Left forelimb (tissue), 1 donor: ENCODE measurements around the gene AOPEP.
"Not testable (repeated sequence)": the region's sequence is repeated elsewhere in the genome, so short reads cannot be mapped to it uniquely, and the experiment has no call there.

ENCODE experiments used
- DNase-seq: peaks from one replicate; pipeline ENCODE4 v3.0.0-alpha.2; 2018; ENCODE audit warnings: low spot score

AOPEP gene

DNA sequence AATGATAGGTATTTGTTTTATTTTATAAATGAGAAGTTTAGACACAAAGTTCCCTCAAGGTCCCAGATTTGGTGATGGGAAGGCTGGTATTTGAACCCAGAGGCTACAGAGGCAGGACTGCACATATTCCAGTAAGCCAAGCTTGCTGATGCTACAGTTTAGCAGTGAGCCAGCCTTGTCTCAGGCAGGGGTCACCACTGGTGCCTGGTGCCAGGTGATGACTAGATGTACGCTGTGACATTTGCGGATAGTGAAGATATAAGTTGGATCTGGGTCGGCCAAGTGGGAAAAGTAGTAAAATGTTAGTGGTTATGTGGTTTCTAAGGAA lies 143.9 kb downstream of the AOPEP start:
- DNase-seq = no peak

DNA sequence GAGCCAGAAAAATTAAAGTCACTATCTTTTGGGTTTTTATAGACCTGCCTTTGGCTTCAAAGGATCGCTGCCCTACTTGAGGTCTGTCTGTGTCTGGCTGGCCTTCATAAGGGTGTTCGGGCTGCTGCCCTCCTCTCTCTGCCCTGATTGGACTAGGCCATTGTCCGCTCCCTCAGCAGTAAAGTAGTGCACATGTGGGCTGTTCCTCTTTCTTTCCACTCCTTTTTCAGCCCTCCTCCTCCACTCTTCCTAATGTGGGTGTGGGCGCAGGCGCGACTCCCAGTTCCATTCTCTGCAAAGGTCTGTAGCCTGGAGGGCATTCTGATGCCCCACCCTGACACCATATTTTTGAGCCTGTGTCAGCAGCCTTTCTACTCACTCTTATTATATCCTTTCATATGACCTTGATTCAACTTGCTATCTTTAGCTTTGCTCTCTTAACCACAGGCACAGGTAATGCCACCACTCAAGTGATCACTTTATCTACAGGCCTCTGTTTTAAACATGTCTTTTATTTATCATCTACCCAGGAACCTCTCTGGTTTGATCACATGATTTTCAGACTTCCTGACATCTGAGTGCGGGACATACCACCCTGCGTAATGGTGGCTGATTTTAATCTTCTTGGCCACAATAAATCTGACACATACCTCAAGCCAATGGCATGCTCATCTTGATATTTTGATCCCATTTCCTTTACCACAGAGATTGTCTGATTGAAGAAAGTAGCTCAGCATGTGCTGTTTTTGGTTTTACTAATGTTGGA lies 144.5 kb downstream of the AOPEP start:
- no peak for DNase-seq

DNA sequence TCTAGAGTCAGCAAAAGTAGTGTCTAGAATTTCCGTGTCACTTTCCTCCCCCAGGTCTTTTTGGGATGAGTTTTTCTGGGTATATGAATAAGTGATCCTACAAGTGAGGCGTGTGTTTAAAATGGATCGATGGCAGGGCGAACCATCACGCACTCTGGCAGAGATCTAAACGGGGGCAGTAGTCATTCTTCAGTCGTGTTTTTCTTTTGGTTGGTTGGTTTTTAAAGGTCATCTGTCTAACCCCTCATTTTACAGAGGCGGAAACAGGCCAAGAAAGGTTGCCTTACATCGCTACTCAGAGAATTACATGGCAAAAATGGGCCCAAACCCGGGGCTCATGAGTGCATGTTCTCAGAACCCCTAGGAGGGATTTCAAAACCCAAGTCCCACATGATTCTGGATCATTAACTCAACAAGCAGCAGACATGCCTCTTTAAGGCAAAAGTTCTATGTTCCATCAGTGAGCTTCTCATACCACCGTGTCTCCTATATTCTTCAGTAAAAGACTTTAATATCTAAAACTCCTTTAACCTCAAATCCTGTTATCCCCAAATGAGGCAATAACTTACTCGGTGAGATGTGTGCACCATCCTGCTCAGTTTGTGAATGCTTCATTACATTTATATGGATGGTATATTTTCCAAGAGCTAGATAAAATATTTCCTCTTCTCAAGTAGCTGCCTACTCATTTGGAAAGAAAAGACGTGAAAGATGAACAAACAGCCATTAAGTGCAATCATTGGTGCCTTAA lies 145.8 kb downstream of the AOPEP start:
- DNase-seq = no peak

DNA sequence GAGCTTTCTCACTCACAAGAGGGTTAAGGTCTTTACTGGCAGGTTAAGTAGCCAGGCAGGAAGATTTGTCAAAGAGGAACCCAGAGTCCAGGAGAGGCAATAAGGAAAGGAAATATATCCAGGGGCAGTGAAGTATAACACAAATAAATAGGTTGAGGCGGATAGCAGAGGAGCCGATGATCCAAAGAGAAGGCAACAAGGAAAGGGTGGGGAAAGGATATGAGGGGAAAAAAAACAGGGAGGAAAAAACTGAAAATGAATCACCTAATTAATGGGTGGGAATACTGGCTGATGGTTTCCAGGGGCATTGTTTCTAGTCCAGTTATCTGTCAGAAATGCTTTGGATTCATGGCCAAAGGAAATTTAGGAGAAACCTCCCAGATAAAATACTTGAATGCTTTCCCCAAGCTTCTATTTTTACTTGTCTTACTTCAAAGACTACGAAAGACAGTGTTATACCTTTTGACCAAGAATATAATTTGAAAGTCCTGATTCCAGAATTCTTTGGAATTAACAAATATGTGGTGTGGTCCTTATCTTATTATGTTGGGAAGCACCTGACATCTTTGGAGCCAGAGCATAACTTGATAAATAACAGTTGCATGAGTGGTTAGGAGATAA lies 146.5 kb downstream of the AOPEP start:
- no peak for DNase-seq

DNA sequence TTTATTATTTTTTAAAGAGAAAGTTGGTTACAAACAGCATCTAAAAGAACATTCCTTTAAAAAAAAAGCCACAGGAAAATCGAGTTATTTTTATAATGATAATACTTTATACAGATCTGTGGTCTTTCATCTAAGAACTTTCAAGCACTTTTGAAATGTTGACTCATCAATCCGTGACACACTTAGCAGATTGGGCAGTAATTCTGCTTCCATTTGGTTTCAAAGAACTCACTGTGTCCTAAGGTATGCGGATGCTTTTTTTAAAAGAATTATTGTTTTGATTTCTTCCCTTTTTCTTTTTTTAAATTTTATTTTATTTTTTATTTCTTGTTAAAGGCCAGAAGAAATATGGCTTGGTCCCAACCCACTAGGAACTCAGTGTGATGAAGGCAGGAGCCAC lies 147.8 kb downstream of the AOPEP start:
- DNase-seq = no peak

DNA sequence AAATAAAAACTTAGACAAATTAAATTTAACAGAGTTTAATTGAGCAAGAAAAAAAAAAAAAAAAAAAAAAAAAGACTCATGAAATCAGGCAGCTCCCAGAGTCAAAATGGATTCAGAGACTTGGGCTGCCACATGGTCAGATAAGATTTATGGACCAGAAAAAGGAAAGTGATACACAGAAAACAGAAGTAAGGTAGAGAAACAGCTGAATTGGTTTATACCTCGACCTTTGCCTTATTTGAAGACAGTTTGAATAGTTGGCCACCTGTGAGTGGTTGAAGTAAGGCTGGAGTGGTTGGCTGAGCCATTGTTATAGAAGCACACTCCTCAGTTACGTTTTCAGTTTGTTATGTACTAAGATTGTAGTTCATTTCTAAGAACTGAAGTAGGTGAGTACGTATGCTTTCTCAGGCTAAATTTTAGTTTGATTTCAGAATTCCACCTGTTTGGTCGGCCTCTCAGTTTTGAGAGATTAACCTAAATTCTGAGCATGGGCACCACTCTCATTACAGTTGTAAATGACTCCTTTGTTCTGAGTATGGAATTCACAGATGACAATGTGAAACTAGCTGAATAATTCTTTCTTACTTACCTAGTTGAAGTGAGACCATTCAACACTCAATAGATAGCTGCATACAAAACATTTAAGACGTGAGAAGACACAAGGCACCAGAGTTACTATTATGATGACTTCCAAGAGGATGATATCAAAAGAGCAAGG lies 149.0 kb downstream of the AOPEP start:
- DNase-seq = no peak

DNA sequence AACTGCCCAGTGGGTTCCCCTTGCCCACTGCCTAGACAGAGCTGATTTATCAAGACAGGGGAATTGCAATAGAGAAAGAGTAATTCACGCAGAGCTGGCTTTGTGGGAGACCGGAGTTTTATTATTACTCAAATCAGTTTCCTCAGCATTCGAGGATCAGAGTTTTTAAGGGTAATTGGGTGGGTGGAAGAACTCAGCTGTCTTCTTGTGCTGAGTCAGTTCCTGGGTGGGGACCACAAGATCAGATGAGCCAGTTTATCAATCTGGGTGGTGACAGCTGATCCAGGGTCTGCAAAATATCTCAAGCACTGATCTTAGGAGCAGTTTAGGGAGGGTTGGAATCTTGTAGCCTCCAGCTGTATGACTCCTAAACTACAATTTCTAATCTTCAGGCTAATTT lies 152.3 kb downstream of the AOPEP start:
- DNase-seq = not testable (repeated sequence)

DNA sequence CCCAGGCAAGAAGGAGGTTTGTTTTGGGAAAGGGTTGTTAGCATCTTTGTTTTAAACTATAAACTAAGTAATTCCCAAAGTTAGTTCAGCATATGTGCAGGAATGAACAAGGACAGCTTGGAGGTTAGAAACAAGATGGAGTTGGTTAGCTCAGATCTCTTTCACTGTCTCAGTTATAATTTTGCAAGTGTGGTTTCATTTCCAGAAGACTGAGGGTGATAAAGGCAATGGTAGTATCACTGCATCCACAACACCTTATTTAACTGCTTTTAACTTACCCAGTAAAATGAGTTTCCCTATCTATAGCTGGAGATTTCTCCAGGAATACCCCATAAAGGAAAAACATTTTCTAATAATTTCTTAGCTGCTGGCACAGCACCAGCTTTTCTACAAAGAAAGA lies 152.7 kb downstream of the AOPEP start:
- no peak for DNase-seq

DNA sequence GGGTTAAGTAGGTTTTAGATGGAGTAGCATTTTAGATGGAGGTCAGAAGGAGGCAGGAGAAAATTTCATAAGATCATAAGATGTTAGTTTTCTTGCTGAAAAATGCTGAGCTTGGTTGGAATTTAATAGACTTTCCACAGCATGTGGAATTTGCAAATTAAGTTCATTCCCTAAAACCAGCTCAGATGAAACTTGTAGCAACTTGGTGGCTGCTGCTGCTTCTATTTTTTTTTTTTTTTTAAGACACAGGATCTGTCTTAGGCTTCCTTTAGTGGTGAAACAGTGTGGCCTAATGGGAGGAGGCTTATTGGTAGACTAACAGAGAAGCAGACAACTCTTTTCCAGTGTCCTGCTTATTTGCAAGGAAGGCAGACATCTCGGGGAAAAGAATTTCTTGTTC lies 154.5 kb downstream of the AOPEP start:
- DNase-seq = no peak

DNA sequence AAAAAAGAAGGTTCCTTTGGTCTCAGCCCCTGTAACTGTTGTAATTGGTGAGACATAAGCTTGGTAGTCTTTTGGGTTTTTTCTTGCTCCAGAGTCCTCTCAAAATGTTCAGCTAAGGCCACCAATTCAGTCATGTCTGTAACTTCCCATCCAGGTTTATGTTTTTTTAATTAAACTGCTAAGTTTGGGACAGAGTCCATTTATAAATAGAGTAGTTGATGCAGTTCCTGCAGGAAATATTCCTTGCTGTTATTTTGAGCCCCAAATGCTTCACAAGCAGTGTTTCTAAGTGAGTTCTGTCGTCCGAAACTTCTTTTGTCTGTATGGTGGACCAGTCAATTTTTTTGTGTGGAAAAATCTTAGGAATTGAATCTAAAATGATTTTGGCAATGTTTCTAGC lies 155.0 kb downstream of the AOPEP start:
- DNase-seq = no peak

DNA sequence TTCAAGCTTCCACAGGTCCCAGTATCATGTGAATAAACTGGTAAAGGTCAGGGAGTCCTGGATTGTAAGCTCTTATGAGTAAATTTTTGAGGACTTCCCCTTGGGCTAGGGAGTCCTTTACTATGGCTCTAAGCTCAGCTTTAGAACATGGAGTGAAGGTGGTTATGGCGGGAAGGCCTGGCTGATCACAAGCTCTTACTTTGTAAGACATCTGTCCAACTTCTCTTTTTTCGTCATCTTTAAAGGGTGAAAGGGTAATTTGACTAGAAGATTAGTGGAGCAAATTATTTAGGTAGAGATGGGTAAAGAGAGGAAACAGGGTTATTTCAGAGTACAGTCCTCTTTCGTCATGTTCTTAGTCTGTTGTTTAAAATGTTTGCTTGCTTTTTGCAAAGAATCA lies 155.4 kb downstream of the AOPEP start:
- DNase-seq = no peak

DNA sequence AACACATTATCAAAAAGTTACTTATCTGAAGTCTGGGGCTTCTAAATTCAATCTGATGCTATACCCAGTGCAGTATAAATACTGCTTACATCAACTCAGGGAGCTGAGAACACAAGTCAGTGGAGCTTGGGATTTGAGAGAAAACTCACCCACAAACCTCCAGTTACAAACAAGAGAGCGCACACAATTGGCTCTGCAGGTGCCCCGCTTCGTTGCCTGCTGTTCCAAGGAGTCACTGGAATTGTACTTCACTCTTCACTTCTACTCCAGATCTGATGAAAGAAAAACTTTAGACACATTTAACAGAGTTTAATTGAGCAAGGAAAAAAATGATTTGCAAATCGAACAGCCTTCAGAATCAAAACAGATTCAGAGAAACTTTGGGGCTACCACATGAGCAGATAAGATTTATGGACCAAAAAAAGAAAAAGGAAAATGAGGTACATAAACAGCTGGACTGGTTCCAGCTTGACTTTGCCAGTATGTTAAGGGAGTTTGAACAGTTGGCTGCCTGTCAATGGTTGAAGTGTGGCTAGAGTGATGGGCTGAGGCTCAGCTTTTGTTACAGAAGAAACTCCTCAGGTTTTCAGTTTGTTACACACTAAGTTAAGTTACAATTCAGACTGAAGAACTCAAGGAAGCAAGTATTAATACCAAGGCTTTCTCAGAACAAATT lies 156.6 kb downstream of the AOPEP start:
- DNase-seq = no peak

DNA sequence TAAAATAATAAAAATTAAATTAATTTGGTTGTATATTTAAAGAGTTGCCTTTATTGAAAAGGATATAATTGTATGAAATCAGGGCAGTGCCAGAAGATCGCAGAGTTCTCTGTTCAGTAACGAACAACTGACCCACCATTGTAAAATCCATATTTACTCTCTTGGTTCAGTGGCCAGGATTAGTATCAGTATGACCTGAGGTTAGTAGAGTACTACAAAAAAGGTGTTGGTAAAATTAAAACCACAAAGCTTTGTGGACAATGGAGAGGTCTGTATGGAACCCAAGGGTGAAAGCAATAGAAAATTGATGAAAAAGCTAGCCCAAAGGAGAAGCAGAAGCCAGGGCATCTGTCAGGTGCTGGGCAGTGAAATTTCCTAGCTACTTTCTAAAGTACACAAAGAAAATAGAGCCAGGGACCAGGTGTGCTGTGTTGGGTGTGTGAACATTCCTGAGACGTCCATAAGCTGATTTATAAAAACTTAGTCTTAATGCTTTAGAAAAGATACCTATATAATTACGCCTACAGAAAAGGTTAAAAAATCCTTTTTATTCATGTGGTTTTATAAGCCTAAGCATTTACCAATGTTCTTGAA lies 159.5 kb downstream of the AOPEP start:
- DNase-seq = no peak

DNA sequence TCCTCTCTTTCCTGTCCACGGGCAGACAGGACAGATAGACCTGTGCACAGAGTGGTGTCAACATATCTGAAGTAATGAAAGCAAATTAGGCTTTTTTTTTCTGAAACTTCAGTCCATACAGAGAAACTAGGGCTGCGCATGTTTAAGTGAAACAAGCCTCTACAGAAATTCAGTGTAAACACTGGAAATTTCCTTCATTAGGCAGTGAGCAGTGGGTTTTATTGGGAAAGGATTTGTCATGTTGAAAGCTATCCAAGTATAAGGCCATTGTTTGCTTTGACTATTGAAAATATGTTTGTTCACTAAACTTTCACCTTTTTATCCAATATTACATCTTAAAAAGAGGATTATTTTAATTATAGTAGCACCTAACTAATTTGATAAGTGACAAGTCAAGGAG lies 161.2 kb downstream of the AOPEP start:
- DNase-seq = no peak

DNA sequence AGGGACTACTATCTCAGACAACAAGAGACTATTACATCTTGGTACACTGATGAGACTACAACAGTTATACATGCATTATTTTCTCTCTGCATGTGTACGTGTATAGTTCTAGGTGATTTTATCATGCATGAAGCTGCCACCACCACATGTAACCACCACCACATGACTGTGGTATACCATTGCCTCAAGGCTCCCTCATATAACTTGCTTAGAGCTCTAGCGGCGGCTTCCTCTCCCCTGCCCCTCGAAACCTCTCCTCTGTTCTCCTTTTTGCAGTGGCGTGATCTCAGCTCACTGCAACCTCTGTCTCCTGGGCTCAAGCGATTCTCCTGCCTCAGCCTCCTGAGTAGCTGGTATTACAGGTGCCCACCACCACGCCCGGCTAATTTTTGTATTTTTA lies 162.3 kb downstream of the AOPEP start:
- no peak for DNase-seq

DNA sequence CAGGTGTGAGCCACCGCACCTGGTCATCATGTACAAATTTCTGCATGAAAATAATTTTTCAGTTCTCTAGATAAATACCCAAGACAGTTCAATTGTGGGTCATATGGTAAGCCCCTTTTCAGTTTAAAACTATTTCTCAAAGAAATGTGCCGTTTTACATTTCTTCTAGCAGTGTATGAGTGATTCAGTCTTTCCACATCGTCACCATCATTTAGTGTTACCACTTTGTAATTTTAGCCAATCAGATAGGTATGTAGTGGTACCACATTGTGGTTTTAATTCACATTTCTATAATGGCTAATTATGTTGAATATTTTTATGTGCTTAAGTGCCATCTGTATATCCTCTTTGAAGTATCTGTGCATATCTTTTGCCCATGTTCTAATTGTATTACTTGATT lies 163.1 kb downstream of the AOPEP start:
- no peak for DNase-seq

DNA sequence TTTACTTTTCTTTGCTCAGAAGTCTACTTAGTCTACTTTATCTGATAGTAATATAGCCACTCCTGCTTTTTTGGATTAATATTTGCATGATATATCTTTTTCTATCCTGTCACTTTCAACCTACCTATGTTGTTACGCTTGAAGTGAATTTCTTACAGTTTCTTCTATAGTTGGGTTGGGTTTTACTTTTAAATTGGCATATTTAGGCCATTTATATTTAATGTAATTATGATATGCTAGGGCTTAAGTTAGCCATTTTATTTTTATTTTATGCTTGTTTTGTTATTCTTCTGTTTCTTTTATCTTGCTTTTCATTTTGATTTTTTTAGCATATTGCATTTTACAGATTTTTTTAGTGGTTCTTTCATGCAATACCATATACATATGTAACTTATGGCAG lies 164.7 kb downstream of the AOPEP start:
- no peak for DNase-seq

DNA sequence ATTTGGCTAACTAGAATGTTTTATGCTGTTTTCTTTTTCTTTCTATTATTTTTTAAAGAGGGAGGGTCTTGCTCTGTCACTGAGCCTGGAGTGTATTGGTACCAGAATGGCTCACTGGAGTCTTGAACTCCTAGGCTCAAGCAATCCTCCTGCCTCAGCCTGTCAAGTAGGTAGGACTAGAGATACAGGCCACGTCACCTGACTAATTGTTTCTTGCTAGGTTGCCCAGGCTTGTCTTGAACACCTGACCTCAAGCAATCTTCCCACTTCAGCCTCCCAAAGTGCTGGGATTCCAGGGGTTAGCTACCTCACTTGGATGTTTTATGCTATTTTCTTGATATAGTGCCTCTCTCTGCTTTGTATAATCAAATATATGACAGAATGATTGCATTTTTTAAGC lies 166.2 kb downstream of the AOPEP start:
- DNase-seq = no peak

DNA sequence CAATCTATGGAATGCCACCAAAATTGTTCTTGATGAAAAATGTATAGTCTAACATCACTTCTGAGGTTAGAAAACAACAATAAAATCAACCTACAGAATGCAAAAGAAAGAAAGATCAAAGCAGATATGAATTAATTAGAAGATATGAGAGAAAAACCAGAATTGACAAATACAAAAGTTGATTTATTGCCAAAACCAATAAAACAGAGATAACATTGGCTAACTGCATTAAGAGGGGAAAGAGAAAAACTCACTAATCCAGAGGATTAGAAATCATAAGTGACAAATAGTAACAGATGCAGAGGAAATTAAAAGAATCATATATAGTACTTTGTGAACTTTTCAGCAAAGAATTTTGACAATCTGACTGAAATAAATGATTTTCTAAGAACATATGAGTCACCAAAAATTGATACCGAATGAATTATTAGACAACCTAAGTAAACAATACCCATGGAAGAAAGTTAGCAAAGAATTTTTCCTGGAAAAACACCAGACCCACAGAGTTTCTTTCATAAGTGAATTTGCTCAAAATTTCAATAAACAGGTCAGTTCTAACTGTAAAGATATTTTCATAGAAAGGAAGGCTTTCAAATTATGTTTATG lies 167.7 kb downstream of the AOPEP start:
- DNase-seq = no peak

DNA sequence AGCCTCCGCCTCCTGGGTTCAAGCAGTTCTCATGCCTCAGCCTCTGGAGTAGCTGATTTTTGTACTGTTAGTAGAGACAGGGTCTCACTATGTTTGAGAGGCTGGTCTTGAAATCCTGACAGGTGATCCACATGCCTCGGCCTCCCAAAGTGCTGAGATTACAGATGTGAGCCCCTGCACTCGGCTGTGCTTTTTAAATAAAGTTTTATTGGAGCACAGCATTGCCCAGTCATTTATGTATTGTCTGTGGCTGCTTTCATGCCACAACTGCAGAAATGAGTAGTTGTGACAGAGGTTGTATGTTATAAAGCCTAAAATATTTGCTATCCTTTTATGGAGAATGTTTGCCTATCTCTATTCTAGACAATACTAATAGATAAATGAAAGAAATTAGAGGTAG lies 169.2 kb downstream of the AOPEP start:
- no peak for DNase-seq

DNA sequence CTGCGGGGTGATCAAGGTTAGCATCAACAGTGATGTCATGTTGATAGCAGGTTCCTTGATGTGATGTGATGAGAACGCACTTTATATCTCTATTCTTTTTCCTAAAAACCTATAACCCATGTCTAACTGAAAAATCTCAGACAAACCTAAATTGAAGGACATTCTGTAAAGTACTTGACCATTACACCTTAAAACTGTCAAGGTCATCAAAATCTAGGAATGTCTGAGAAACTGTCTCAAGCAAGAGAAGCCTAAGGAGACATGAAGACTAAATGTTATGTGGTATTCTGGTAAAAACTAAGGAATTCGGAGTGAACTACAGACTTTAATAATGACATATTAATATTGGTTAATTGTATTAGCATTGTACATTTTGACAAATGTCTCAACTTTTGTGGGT lies 170.0 kb downstream of the AOPEP start:
- no peak for DNase-seq
